ENCODE results near the gene IL1A.

DNA sequence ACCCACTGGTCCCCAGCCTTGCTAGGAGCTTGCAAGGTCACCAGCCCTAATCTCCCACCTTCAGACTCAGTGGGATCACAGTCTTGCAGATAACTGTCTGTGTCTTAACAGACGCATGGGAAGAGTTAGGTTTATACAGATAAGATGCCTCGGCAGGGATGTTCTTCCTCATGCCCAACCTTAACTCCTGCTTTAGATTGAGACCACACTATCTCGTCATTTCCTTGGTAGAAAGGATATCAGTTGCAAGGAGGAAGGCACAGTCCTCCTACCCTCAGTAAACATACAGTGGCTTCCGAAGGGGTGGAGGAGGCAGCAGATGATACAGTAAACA, 56.3 kb downstream of the IL1A start:
- TF ChIP-seq POLR2A (IDR thresholded peaks at IDR 0.05; ENCODE audit: borderline replicate concordance, extremely low read depth, insufficient read depth, insufficient read length) = no peak
- TF ChIP-seq CTCF (IDR thresholded peaks at IDR 0.05 in 2 of 3, conservative IDR thresholded peaks at IDR 0.05 in 1 of 3; ENCODE audit: borderline replicate concordance in 1 of 3, insufficient read depth in 1 of 3, low read depth in 2 of 3, low read length in 2 of 3) = no peak
- no peak for TF ChIP-seq EZH2phosphoT487 (IDR thresholded peaks at IDR 0.05; ENCODE audit: borderline replicate concordance)
- TF ChIP-seq RAD21 (IDR thresholded peaks at IDR 0.05; ENCODE audit: low read depth) = no peak

Data from HCT116 (cell line).